ENCODE data around the gene EXTL2.

DNA sequence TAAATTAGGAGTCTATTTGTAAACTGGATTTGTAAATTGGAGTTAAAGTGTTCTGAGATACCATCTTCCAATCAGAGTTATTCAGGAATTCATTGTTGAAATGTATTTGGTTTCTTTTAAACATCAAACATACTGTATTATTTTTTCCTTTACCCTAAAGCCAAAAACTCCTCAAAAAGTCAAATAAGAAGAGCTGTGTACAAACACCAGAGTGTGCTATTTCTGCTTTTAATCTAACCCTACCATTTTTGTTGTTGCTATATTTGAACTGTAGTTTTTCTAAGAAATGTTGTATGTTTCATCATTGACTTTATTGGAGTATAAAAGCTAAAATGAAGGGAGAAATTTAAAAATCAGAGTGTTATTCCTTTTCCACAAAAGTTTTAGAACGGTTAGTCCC is 37.1 kb upstream of the EXTL2 start:
- TF ChIP-seq, protein P1, sequence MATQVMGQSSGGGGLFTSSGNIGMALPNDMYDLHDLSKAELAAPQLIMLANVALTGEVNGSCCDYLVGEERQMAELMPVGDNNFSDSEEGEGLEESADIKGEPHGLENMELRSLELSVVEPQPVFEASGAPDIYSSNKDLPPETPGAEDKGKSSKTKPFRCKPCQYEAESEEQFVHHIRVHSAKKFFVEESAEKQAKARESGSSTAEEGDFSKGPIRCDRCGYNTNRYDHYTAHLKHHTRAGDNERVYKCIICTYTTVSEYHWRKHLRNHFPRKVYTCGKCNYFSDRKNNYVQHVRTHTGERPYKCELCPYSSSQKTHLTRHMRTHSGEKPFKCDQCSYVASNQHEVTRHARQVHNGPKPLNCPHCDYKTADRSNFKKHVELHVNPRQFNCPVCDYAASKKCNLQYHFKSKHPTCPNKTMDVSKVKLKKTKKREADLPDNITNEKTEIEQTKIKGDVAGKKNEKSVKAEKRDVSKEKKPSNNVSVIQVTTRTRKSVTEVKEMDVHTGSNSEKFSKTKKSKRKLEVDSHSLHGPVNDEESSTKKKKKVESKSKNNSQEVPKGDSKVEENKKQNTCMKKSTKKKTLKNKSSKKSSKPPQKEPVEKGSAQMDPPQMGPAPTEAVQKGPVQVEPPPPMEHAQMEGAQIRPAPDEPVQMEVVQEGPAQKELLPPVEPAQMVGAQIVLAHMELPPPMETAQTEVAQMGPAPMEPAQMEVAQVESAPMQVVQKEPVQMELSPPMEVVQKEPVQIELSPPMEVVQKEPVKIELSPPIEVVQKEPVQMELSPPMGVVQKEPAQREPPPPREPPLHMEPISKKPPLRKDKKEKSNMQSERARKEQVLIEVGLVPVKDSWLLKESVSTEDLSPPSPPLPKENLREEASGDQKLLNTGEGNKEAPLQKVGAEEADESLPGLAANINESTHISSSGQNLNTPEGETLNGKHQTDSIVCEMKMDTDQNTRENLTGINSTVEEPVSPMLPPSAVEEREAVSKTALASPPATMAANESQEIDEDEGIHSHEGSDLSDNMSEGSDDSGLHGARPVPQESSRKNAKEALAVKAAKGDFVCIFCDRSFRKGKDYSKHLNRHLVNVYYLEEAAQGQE (tag by site-specific recombination; IDR thresholded peaks at IDR 0.05): no peak
- TF ChIP-seq ZNF184 (tag by site-specific recombination; IDR thresholded peaks at IDR 0.05): no peak
- TF ChIP-seq, protein P2, sequence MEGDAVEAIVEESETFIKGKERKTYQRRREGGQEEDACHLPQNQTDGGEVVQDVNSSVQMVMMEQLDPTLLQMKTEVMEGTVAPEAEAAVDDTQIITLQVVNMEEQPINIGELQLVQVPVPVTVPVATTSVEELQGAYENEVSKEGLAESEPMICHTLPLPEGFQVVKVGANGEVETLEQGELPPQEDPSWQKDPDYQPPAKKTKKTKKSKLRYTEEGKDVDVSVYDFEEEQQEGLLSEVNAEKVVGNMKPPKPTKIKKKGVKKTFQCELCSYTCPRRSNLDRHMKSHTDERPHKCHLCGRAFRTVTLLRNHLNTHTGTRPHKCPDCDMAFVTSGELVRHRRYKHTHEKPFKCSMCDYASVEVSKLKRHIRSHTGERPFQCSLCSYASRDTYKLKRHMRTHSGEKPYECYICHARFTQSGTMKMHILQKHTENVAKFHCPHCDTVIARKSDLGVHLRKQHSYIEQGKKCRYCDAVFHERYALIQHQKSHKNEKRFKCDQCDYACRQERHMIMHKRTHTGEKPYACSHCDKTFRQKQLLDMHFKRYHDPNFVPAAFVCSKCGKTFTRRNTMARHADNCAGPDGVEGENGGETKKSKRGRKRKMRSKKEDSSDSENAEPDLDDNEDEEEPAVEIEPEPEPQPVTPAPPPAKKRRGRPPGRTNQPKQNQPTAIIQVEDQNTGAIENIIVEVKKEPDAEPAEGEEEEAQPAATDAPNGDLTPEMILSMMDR (tag by site-specific recombination; IDR thresholded peaks at IDR 0.05): no peak
- TF ChIP-seq ZNF529 (tag by site-specific recombination; IDR thresholded peaks at IDR 0.05; ENCODE audit: insufficient replicate concordance): no peak
- TF ChIP-seq, protein P3, sequence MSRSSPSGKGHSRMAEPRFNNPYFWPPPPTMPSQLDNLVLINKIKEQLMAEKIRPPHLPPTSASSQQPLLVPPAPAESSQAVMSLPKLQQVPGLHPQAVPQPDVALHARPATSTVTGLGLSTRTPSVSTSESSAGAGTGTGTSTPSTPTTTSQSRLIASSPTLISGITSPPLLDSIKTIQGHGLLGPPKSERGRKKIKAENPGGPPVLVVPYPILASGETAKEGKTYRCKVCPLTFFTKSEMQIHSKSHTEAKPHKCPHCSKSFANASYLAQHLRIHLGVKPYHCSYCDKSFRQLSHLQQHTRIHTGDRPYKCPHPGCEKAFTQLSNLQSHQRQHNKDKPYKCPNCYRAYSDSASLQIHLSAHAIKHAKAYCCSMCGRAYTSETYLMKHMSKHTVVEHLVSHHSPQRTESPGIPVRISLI (tag by site-specific recombination; IDR thresholded peaks at IDR 0.05): no peak
- no peak for TF ChIP-seq ZNF416 (tag by site-specific recombination; IDR thresholded peaks at IDR 0.05)
- TF ChIP-seq, protein P4, sequence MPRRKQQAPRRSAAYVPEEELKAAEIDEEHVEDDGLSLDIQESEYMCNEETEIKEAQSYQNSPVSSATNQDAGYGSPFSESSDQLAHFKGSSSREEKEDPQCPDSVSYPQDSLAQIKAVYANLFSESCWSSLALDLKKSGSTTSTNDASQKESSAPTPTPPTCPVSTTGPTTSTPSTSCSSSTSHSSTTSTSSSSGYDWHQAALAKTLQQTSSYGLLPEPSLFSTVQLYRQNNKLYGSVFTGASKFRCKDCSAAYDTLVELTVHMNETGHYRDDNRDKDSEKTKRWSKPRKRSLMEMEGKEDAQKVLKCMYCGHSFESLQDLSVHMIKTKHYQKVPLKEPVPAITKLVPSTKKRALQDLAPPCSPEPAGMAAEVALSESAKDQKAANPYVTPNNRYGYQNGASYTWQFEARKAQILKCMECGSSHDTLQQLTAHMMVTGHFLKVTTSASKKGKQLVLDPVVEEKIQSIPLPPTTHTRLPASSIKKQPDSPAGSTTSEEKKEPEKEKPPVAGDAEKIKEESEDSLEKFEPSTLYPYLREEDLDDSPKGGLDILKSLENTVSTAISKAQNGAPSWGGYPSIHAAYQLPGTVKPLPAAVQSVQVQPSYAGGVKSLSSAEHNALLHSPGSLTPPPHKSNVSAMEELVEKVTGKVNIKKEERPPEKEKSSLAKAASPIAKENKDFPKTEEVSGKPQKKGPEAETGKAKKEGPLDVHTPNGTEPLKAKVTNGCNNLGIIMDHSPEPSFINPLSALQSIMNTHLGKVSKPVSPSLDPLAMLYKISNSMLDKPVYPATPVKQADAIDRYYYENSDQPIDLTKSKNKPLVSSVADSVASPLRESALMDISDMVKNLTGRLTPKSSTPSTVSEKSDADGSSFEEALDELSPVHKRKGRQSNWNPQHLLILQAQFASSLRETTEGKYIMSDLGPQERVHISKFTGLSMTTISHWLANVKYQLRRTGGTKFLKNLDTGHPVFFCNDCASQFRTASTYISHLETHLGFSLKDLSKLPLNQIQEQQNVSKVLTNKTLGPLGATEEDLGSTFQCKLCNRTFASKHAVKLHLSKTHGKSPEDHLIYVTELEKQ (tag by site-specific recombination; IDR thresholded peaks at IDR 0.05; ENCODE audit: borderline replicate concordance): no peak
- TF ChIP-seq ZNF510 (tag by site-specific recombination; IDR thresholded peaks at IDR 0.05; ENCODE audit: insufficient replicate concordance): no peak
- no peak for TF ChIP-seq ZNF2 (tag by site-specific recombination; IDR thresholded peaks at IDR 0.05)
